ENCODE results near the gene SAP25. TPM values are rescaled to one million over a fixed set of nuclear protein-coding genes. Genes with fewer than 3 reads are reported as not detected.

The SAP25 gene
- total RNA-seq, 1 experiment from 2014 or later = 4.4 TPM

DNA sequence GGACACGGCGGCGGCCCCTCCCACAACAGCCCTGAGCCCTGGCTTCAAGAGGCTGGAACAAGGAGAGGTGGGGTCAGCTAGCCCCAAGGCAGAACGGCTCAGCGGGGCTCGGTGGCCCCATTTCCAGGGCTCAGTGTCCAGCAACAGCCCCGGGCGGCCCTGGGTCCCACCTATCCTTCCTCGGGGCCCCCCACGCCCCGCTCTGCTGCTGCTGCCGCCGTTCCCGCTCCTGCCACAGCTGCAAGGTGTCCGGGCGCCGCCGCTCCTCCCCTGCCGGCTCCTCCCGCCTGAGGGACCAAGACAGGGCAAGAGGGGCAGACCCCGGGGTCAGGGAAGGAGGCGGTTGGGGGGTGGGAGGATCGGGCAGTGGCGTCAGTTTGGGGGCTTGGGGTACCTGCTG lies 3.4 kb upstream of the SAP25 start:
- POLR2A ChIA-PET = interaction anchor here (2.5 kb wide), 1 partner anchor 9 kb away, joined by 9 read pairs; the partner anchor contains the start of genes FBXO24 and LRCH4
- Histone ChIP-seq H3K4me3 (replicated peaks in 1 of 2; ENCODE audit: low read depth in 1 of 2, low read length in 2 of 2) (no peak overlapping the region), H3K27ac (ENCODE audit: low read depth, low read length) (no peak overlapping the region), H3K4me1 (ENCODE audit: control insufficient read depth in 1 of 2, insufficient read depth in 2 of 2, low read length in 2 of 2) (peaks cover 2 to 9% of the 10 kb centered on the region in 2 experiments; a peak in 3 of 4 replicates), H3K9me2 (ENCODE audit: insufficient read depth) (no peaks in the 10 kb centered on the region), H2AFZ (ENCODE audit: low read depth, low read length, poor library complexity, severe bottlenecking) (no peak overlapping the region), H3K36me3 (ENCODE audit: control insufficient read depth in 1 of 2, insufficient read depth in 2 of 2, low read length in 2 of 2) (peaks cover 9 to 10% of the 10 kb centered on the region in 2 experiments; a peak in 3 of 4 replicates), H4K20me1 (ENCODE audit: insufficient read depth) (no peaks in the 10 kb centered on the region), H3K79me2 (ENCODE audit: insufficient read depth, low read length) (no peaks in the 10 kb centered on the region), H3K9me3 (ENCODE audit: control insufficient read depth in 1 of 2, insufficient read depth in 1 of 2, low read depth in 1 of 2, low read length in 2 of 2) (no peaks in the 10 kb centered on the region), H3K27me3 (ENCODE audit: insufficient read depth, low read length) (no peaks in the 10 kb centered on the region), H3K9ac (ENCODE audit: low read length) (no peak overlapping the region), H3K4me2 (ENCODE audit: low read length) (no peak overlapping the region)
- no peak for ATAC-seq
- TF ChIP-seq EGR1 (IDR thresholded peaks at IDR 0.05; ENCODE audit: low read depth) = no peak
- no peak for TF ChIP-seq SIN3A (IDR thresholded peaks at IDR 0.05; ENCODE audit: low read depth)
- TF ChIP-seq ZNF274 (IDR thresholded peaks at IDR 0.05; ENCODE audit: low read depth, low read length) = no peak
- TF ChIP-seq, protein P1, sequence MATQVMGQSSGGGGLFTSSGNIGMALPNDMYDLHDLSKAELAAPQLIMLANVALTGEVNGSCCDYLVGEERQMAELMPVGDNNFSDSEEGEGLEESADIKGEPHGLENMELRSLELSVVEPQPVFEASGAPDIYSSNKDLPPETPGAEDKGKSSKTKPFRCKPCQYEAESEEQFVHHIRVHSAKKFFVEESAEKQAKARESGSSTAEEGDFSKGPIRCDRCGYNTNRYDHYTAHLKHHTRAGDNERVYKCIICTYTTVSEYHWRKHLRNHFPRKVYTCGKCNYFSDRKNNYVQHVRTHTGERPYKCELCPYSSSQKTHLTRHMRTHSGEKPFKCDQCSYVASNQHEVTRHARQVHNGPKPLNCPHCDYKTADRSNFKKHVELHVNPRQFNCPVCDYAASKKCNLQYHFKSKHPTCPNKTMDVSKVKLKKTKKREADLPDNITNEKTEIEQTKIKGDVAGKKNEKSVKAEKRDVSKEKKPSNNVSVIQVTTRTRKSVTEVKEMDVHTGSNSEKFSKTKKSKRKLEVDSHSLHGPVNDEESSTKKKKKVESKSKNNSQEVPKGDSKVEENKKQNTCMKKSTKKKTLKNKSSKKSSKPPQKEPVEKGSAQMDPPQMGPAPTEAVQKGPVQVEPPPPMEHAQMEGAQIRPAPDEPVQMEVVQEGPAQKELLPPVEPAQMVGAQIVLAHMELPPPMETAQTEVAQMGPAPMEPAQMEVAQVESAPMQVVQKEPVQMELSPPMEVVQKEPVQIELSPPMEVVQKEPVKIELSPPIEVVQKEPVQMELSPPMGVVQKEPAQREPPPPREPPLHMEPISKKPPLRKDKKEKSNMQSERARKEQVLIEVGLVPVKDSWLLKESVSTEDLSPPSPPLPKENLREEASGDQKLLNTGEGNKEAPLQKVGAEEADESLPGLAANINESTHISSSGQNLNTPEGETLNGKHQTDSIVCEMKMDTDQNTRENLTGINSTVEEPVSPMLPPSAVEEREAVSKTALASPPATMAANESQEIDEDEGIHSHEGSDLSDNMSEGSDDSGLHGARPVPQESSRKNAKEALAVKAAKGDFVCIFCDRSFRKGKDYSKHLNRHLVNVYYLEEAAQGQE (IDR thresholded peaks at IDR 0.05; ENCODE audit: low read depth) = no peak
- no peak for TF ChIP-seq CEBPB (IDR thresholded peaks at IDR 0.05; ENCODE audit: low read depth)
- no peak for TF ChIP-seq POLR2A (IDR thresholded peaks at IDR 0.05; ENCODE audit: borderline replicate concordance, extremely low read depth, insufficient read depth, insufficient read length)
- no peak for TF ChIP-seq CBX3 (IDR thresholded peaks at IDR 0.05; ENCODE audit: low read depth)
- TF ChIP-seq YY1 (IDR thresholded peaks at IDR 0.05; ENCODE audit: extremely low read depth, insufficient replicate concordance, low read depth, low read length) = no peak
- no peak for TF ChIP-seq EZH2phosphoT487 (IDR thresholded peaks at IDR 0.05; ENCODE audit: borderline replicate concordance)
- no peak for TF ChIP-seq EZH2 (IDR thresholded peaks at IDR 0.05)
- no peak for TF ChIP-seq MAX (IDR thresholded peaks at IDR 0.05)
- TF ChIP-seq ZFX (IDR thresholded peaks at IDR 0.05) = no peak
- no TSS peak for BruUV-seq (replicated peaks)
- intact Hi-C loops (cut with micrococcal nuclease) = no loop called here
- CTCF ChIA-PET = no interaction called here
- RAD21 ChIA-PET (ENCODE audit: low non-redundant PET in 1 of 2, low total read pairs in 2 of 2, uncharacterized antibody in 2 of 2, unreplicated experiment in 2 of 2) = no interaction called here
- no peak for DNase-seq (ENCODE audit: low read depth, low spot score)

Measured in HCT116 (cell line).